ENCODE results near the gene AP2A2.

AP2A2 gene

GRCh38 chr11:898540-899190, 27.0 kb upstream of the AP2A2 start:
- DNase-seq: no peak

GRCh38 chr11:899724-900123, 25.9 kb upstream of the AP2A2 start:
- DNase-seq: no peak

GRCh38 chr11:900545-900944, 25.1 kb upstream of the AP2A2 start:
- no peak for DNase-seq

GRCh38 chr11:901452-902061, 24.1 kb upstream of the AP2A2 start:
- DNase-seq: no peak

GRCh38 chr11:904380-904779, 21.3 kb upstream of the AP2A2 start:
- no peak for DNase-seq

- no peak for DNase-seq
These were observed 19.7 kb upstream of the AP2A2 start for GRCh38 chr11:905952-906351.

GRCh38 chr11:907668-908067, 18.0 kb upstream of the AP2A2 start:
- DNase-seq: no peak

GRCh38 chr11:908273-908672, 17.4 kb upstream of the AP2A2 start:
- no peak for DNase-seq

GRCh38 chr11:909406-909805, 16.3 kb upstream of the AP2A2 start:
- DNase-seq: no peak

- DNase-seq: peak in 1 of 2 donors; percentile 18
These were observed 15.6 kb upstream of the AP2A2 start for GRCh38 chr11:910044-910588.

GRCh38 chr11:910589-911030, 15.1 kb upstream of the AP2A2 start, which contains the start of gene CHID1:
Gene CHID1 (minus strand): TSS chr11:910810. CDS start chr11:904816, 5,994 bp downstream.
- DNase-seq: peak; percentile 83

GRCh38 chr11:911031-911889, 14.4 kb upstream of the AP2A2 start:
- DNase-seq: peak; percentile 80 to 83

GRCh38 chr11:911890-912219, 13.8 kb upstream of the AP2A2 start:
- peak; percentile 6 to 33 for DNase-seq

GRCh38 chr11:912266-912665, 13.4 kb upstream of the AP2A2 start:
- no peak for DNase-seq

GRCh38 chr11:913043-913442, 12.6 kb upstream of the AP2A2 start:
- DNase-seq: no peak

GRCh38 chr11:914204-914603, 11.5 kb upstream of the AP2A2 start:
- no peak for DNase-seq

- DNase-seq: peak in 1 of 2 donors; percentile 22
These were observed 10.7 kb upstream of the AP2A2 start for GRCh38 chr11:914747-915501.

GRCh38 chr11:917426-917825, 8.2 kb upstream of the AP2A2 start:
- no peak for DNase-seq

- no peak for DNase-seq
These were observed 3.6 kb upstream of the AP2A2 start for GRCh38 chr11:921921-922678.

GRCh38 chr11:923691-924405, 1.8 kb upstream of the AP2A2 start:
- no peak for DNase-seq

Data from inflammatory macrophage (primary cell).